Panc1 (cell line): ENCODE measurements around the gene IGFBP6.

Experiments
- POLR2AphosphoS5 ChIP-seq: IDR thresholded peaks from 2 replicates; pipeline ENCODE4 v1.6.1; 2012; ENCODE audit warnings: mild to moderate bottlenecking, low read depth, low read length, moderate library complexity
- REST ChIP-seq, 2 experiments: IDR thresholded peaks; 2 replicates each; pipeline ENCODE4 v1.6.1; 2011 to 2012; ENCODE audit warnings: low read depth in 2 of 2, control low read depth in 1 of 2, low read length in 1 of 2, mild to moderate bottlenecking in 1 of 2, moderate library complexity in 1 of 2; ENCODE audit not compliant: insufficient read depth in 1 of 2
- SIN3A ChIP-seq: IDR thresholded peaks from 2 replicates; pipeline ENCODE4 v1.6.1; 2012; ENCODE audit warnings: low read depth, mild to moderate bottlenecking, low read length, moderate library complexity, borderline replicate concordance; ENCODE audit not compliant: insufficient read depth
- TCF7L2 ChIP-seq: IDR thresholded peaks from 2 replicates; pipeline ENCODE4 v1.6.1; 2011; ENCODE audit warnings: mild to moderate bottlenecking, low read depth, low read length, inconsistent platforms
- TF ChIP-seq, protein P1 (sequence below): fragments of 450-650 bp; IDR thresholded peaks from 2 replicates; pipeline ENCODE4 v1.5.1; 2017; ENCODE audit warnings: mild to moderate bottlenecking

DNA sequence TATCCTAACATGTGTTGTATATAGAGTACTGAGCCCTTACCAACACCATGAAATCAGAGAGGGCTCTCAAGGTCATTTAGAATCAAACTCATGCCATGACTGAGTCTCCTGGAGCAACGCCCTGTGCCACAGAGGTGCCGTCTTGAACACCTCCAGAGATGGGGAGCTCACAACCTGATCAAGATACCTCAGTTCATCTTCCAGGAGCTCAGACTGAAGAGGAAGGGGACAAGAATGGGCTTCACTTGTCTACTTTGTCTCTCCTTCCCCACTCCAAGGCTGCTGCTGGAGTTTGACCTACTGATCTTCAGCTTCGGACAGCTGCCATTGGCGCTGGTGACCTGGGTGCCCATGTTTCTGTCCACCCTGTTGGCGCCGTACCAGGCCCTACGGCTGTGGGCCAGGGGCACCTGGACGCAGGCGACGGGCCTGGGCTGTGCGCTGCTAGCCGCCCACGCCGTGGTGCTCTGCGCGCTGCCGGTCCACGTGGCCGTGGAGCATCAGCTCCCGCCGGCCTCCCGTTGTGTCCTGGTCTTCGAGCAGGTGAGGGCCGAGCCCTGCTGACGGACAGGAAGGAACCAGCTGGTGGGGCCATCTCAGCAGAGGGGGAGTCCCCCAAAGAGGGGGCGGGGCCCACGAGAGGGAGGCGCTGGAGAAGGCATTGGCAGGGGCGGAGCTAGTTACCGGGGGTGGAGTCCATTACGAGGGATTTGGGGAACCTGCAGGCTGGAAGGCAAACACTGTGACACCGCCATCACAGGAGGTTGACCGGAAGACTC, 17.8 kb downstream of the IGFBP6 start:
- TF ChIP-seq, protein P1, sequence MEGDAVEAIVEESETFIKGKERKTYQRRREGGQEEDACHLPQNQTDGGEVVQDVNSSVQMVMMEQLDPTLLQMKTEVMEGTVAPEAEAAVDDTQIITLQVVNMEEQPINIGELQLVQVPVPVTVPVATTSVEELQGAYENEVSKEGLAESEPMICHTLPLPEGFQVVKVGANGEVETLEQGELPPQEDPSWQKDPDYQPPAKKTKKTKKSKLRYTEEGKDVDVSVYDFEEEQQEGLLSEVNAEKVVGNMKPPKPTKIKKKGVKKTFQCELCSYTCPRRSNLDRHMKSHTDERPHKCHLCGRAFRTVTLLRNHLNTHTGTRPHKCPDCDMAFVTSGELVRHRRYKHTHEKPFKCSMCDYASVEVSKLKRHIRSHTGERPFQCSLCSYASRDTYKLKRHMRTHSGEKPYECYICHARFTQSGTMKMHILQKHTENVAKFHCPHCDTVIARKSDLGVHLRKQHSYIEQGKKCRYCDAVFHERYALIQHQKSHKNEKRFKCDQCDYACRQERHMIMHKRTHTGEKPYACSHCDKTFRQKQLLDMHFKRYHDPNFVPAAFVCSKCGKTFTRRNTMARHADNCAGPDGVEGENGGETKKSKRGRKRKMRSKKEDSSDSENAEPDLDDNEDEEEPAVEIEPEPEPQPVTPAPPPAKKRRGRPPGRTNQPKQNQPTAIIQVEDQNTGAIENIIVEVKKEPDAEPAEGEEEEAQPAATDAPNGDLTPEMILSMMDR: no peak
- TF ChIP-seq POLR2AphosphoS5 (no peak), SIN3A (no peak), REST (IDR thresholded peaks at IDR 0.05; ENCODE audit: insufficient read depth in 1 of 2, low read depth in 2 of 2, low read length in 1 of 2) (0 out of 4 replicates have a peak, but pooled peaks of 1 of the 2 experiments have one; percentile 9), TCF7L2 (no peak)
